VCaP (cell line): ENCODE results near the gene GARNL3.

Experiments used
- H3K27ac ChIP-seq: fragments of 450-650 bp; 2 replicates; pipeline ENCODE4 v1.5.1; 2017
- TF ChIP-seq, protein P1 (sequence below): fragments of 450-650 bp; conservative IDR thresholded peaks from 2 replicates; pipeline ENCODE4 v1.5.1; 2017; ENCODE audit warnings: mild to moderate bottlenecking, moderate library complexity

GARNL3 gene

DNA sequence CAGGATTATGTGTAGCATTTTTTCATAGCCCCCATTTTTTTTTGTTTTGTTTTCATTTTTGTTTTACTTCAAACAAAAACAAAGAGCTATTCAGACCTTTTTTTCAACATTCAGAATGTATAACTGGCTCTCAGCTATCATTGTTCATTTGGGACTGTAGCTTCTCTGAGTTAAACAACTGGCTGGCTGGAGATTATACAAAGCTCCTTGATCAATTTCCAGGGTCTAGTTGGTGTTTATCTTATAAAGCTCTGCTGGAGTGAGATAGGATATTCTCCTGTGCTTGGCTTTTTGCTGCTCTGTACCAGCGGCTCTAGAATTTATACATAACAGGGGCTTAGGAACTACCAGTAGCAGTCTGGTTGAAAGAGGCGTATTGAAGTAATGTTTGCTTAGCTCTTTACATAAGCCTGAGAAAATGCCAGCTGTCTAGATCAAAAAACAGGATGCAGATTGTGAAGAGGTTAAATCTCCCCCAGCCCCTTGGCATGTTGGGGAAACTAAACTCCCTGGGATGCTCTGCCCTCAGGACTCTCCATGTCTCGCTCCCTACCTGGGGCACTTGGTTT is 15.2 kb downstream of the GARNL3 start:
- H3K27ac ChIP-seq: no peak overlapping the region

GRCh38 chr9:127280880-127281660 is 16.5 kb downstream of the GARNL3 start:
- TF ChIP-seq, protein P1, sequence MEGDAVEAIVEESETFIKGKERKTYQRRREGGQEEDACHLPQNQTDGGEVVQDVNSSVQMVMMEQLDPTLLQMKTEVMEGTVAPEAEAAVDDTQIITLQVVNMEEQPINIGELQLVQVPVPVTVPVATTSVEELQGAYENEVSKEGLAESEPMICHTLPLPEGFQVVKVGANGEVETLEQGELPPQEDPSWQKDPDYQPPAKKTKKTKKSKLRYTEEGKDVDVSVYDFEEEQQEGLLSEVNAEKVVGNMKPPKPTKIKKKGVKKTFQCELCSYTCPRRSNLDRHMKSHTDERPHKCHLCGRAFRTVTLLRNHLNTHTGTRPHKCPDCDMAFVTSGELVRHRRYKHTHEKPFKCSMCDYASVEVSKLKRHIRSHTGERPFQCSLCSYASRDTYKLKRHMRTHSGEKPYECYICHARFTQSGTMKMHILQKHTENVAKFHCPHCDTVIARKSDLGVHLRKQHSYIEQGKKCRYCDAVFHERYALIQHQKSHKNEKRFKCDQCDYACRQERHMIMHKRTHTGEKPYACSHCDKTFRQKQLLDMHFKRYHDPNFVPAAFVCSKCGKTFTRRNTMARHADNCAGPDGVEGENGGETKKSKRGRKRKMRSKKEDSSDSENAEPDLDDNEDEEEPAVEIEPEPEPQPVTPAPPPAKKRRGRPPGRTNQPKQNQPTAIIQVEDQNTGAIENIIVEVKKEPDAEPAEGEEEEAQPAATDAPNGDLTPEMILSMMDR: no peak
- H3K27ac ChIP-seq: no peak overlapping the region

More for the DNA sequence above, 15.2 kb downstream of the GARNL3 start:
- TF ChIP-seq, protein P1: no peak

DNA sequence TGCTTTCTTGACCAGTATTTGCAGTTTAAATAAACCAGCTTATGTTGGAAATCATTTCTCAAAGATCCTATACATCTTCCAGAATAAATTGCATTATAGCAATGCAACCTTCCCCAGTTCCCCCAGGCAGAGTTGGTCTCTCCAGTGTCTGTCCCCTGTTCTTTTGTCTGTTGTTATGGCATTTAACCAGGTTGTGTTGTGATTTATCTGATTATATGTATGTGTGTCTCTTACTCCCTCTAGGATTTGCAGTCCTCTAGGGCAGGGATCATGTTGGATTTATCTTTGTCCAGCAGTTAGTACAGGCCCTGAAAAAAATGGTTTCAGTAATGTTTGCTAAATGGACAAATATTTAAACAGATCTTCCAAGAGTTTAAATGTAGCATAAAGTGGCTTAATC is 17.3 kb downstream of the GARNL3 start:
- H3K27ac ChIP-seq: peak overlapping the region; percentile 18; the same call in 1 of the 2 replicates
- TF ChIP-seq, protein P1: no peak

DNA sequence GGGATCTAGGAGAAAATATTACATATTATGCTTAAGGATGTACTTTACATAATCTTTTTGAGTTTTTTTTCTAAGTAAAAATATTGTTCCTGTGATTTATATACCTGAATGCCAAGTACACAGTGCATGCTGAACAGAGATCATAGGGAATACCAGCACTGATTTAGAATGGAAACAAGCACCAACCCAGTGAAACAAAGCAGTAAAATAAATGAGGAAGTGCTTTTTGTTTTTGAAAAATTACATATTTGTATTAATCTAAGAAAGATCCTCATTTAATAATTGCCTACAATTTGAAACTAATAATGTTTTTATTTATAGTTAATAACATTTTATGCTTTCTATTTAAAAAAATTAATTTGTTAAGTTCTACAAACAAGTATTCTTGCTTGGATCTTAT is 18.0 kb downstream of the GARNL3 start:
- H3K27ac ChIP-seq: no peak overlapping the region; the same call in 1 of the 2 replicates
- TF ChIP-seq, protein P1: no peak

DNA sequence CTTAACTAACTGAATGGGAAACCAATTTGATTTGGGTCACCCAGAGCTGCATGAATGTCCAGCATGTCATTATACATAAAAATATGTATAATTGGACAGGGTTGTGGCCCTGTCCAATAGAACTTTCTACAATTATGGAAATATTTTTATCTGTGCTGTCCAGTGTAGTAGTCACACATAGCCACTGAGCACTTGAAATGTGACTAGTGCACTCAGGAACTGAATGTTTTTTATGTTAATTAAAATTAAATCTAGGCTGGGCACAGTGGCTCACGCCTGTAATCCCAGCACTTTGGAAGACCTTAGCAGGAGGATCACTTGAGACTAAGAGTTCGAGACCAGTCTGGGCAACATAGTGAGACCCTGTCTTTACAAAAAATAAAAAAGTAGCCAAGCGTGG is 18.6 kb downstream of the GARNL3 start:
- TF ChIP-seq, protein P1: no peak
- H3K27ac ChIP-seq: no peak overlapping the region

DNA sequence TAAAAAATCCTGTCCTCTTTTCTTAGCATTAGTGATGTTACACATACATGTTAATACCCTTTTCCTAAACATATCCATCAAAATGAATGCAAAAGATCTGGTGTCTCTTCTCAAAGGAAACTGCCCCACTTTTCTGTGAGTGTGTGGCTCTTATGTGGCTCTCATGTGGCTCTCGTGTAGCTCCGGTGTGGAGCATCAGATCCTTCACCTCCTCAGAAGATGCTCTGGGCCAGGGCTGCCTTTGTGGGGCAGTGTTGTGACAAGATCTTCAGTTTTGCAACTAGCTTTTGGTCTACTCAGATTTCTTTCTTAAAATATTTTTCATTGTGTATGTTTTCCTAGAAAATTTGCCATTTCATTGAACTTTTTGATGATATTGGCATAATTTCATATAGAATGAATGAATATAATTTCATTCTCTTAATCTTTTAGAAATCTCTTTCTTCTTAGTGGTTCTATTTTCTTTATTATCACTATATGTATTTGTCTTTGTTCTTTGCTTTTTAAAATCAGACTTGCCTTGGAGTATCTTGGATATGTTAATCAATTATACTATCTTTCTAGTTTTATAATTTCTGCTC is 19.4 kb downstream of the GARNL3 start:
- H3K27ac ChIP-seq: no peak overlapping the region
- TF ChIP-seq, protein P1: peak; percentile 70

- TF ChIP-seq, protein P1: no peak
These were observed 21.4 kb downstream of the GARNL3 start for GRCh38 chr9:127285965-127286364.

More at GRCh38 chr9:127285965-127286364, 21.4 kb downstream of the GARNL3 start:
- H3K27ac ChIP-seq: peak overlapping the region; percentile 61
